Pancreas (tissue), 10 donors: ENCODE measurements around the gene FCHSD1. TPM values are rescaled to one million over a fixed set of nuclear protein-coding genes. Genes with fewer than 3 reads are reported as not detected.

Source experiments
- ATAC-seq, 4 donors: fragments of 200-7000 bp; cut with Tn5 transposase; one replicate each; pipeline versions ENCODE4 v1.8.0 to v1.9.1; 2020; ENCODE audit warnings: mild to moderate bottlenecking in 4 of 4, moderate library complexity in 4 of 4
- DNase-seq, 6 donors: peaks; one replicate each; pipeline ENCODE4 v3.0.0-alpha.2; 2020
- FAIRE-seq: peaks from 2 replicates; lab custom pipeline; 2012; peaks lifted over from hg19 to GRCh38; lab: Jason Lieb, UNC
- H3K27ac ChIP-seq, 4 donors: fragments of 200-600 bp; sonication (generic); 1 replicate in 3 of 4; 2 replicates in 1 of 4; pipeline versions ENCODE4 v1.5.0 to v1.8.0; 2020
- H3K27me3 ChIP-seq, 4 donors: fragments of 200-600 bp; one replicate each; pipeline ENCODE4 v1.8.0; 2021
- H3K36me3 ChIP-seq, 3 donors: fragments of 200-600 bp; sonication (generic) in 1 of 3; one replicate each; pipeline versions ENCODE4 v1.5.0 to v1.8.0; 2020 to 2021
- H3K4me1 ChIP-seq, 3 donors: fragments of 200-600 bp; one replicate each; pipeline ENCODE4 v1.8.0; 2021
- H3K4me3 ChIP-seq, 4 donors: fragments of 200-600 bp; sonication (generic) in 2 of 4; one replicate each; pipeline versions ENCODE4 v1.5.0 to v1.8.0; 2020 to 2021
- H3K9me3 ChIP-seq, 4 donors: fragments of 200-600 bp; one replicate each; pipeline ENCODE4 v1.8.0; 2021
- WGBS, 2 donors: extraction: QIAGEN DNeasy Blood & Tissue Kit; methylation state at CpG; one replicate each; pipeline ENCODE4 v1.1.7; 2013; 5-methylcytosine and 5-hydroxymethylcytosine counted together
- intact Hi-C, 3 donors: fragments of 100-400 bp; cut with DNase I; formaldehyde crosslinking; loops; one replicate each; pipeline versions ENCODE4 v1.11.1 to v1.14.2; 2022
- polyA plus RNA-seq, 2 donors: library from polyadenylated mRNA; stranded (reverse); fragments of 200-250 nt; gene quantifications; one replicate each; pipeline ENCODE4 v1.2.3, GENCODE V29; 2013
- total RNA-seq, 6 donors: library from RNA; stranded (reverse); fragmentation: NEBNext Ultra II Directional in 4 of 6; extraction: Animal tissue kit (Norgen Biotek cat#: 25700) in 4 of 6; gene quantifications; one replicate each; pipeline versions ENCODE4 v1.2.1 to v1.2.4, GENCODE V29; 2021 to 2023
- TF ChIP-seq, protein P1 (sequence below), 4 donors: fragments of 200-600 bp; sonication (generic) in 3 of 4; IDR thresholded peaks; one replicate each; pipeline versions ENCODE4 v1.5.0 to v1.8.0; 2021; ENCODE audit warnings: antibody characterized with exemption in 4 of 4
- donor health status: healthy with polysubstance abuse.
- donor health status: DM: no; HTN: no; CAD: no; lungs with moderate emphysema.
- donor health status: DM: no; HTN: no; CAD: no.
- donor health status: control.
- donor health status: control.
- donor health status: Bipolar disorder and iron deficiency.
- donor health status: DM: yes; HTN: yes; CAD: no.
- donor health status: DM: no; HTN: no; CAD: no.
- donor health status: DM: no; HTN: no; CAD: no.
- donor health status: DM: yes; HTN: yes; CAD: no.

FCHSD1 gene
- total and polyA plus RNA-seq, 8 donors = 4.8 to 22.4 (median 9.1) TPM

- no peak for FAIRE-seq
- H3K36me3 ChIP-seq = no peaks in the 10 kb centered on the region
Measured at GRCh38 chr5:141681695-141682641, 30.8 kb upstream of the FCHSD1 start, which contains the start of gene ARAP3. TSS of gene ARAP3 (minus strand) at chr5:141682230. CDS start at chr5:141680486, 1,744 bp downstream.

DNA sequence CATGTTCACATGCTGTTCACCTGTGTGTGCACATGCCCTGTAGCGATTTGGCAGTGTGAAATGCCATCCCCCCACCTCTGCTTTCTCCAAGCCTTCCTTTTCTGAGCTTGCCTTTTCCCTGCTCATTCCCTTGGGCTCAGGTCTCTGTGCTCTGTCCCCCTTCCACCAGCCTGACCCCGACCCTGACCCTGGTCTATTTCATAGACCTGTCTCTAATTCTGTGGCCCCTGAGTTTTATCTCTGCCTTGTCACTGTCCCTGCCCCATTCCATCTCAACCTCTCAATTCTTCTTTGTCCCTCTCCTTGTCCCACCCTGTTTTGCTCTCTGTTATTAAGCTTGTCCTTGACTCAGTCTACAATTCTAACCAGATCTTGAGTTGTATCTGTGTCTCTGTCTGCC, 30.1 kb upstream of the FCHSD1 start:
- ATAC-seq (no peak), FAIRE-seq (no peak), DNase-seq (no peak)
- intact Hi-C loops = no loop called here
- Histone ChIP-seq H3K4me3 (peak overlapping the region in 2 of 4 donors; percentile 46 to 54), H3K27me3 (no peaks in the 10 kb centered on the region), H3K27ac (peak overlapping the region in 2 of 4 donors; percentile 57 to 68), H3K36me3 (no peaks in the 10 kb centered on the region), H3K4me1 (no peaks in the 10 kb centered on the region), H3K9me3 (no peaks in the 10 kb centered on the region)
- TF ChIP-seq, protein P1, sequence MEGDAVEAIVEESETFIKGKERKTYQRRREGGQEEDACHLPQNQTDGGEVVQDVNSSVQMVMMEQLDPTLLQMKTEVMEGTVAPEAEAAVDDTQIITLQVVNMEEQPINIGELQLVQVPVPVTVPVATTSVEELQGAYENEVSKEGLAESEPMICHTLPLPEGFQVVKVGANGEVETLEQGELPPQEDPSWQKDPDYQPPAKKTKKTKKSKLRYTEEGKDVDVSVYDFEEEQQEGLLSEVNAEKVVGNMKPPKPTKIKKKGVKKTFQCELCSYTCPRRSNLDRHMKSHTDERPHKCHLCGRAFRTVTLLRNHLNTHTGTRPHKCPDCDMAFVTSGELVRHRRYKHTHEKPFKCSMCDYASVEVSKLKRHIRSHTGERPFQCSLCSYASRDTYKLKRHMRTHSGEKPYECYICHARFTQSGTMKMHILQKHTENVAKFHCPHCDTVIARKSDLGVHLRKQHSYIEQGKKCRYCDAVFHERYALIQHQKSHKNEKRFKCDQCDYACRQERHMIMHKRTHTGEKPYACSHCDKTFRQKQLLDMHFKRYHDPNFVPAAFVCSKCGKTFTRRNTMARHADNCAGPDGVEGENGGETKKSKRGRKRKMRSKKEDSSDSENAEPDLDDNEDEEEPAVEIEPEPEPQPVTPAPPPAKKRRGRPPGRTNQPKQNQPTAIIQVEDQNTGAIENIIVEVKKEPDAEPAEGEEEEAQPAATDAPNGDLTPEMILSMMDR (IDR thresholded peaks at IDR 0.05) = no peak
- 86 to 87% methylated on average over 2 of the region's 2 CpGs for WGBS, 2 donors

More at GRCh38 chr5:141681695-141682641, 30.8 kb upstream of the FCHSD1 start, which contains the start of gene ARAP3:
- peak within 1 kb of the TSS in 2 of 4 donors; percentile 46 to 54 for H3K4me3 ChIP-seq
- peak within 1 kb of the TSS in 2 of 4 donors; percentile 57 to 68 for H3K27ac ChIP-seq
- TF ChIP-seq, protein P1 (IDR thresholded peaks at IDR 0.05) = no peak
- no peaks in the 10 kb centered on the region for H3K9me3 ChIP-seq
- peak; percentile 64 to 85 (median 76) for DNase-seq
- 10 to 14% methylated on average over 45 to 77 of the region's 77 CpGs for WGBS, 2 donors
- ATAC-seq = peak; percentile 88 to 94 (median 92)
- H3K27me3 ChIP-seq = no peaks in the 10 kb centered on the region
- intact Hi-C loops = no loop called here
- no peaks in the 10 kb centered on the region for H3K4me1 ChIP-seq

DNA sequence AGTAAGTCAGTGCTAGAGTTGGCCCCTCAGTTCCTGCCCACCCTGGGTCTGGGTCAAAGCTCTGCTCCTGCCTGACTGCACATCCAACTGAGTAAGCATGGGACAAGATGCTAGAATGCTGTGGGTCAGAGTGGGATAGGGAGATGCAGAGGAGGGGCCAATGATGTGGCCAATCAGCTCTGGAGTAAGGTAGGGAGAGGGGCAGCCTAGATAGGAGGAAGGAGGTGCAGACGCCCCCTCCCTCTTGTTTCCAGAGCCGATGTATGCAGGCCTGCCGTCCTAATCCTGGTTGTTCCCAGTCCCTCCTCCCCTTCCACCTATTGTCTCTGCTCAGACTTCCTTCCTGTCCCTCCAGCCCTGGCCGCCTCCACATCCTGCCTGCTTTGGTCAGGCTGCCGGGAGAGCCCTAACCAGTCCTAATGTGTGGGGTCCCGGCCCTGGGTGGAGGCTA, 29.6 kb upstream of the FCHSD1 start:
- no peaks in the 10 kb centered on the region for H3K9me3 ChIP-seq
- WGBS, 2 donors = 75 to 85% methylated on average over 4 to 6 of the region's 6 CpGs
- no peaks in the 10 kb centered on the region for H3K4me1 ChIP-seq
- no peaks in the 10 kb centered on the region for H3K27me3 ChIP-seq
- TF ChIP-seq, protein P1 (IDR thresholded peaks at IDR 0.05) = no peak
- intact Hi-C loops = no loop called here
- H3K27ac ChIP-seq = no peak overlapping the region
- no peaks in the 10 kb centered on the region for H3K36me3 ChIP-seq
- no peak for FAIRE-seq
- peak overlapping the region in 1 of 4 donors; percentile 54 for H3K4me3 ChIP-seq
- DNase-seq = no peak
- no peak for ATAC-seq

- H3K4me1 ChIP-seq = no peaks in the 10 kb centered on the region
- H3K9me3 ChIP-seq = no peaks in the 10 kb centered on the region
- ATAC-seq (no peak), FAIRE-seq (no peak), DNase-seq (peak in 1 of 6 donors; percentile 75)
- TF ChIP-seq, protein P1 (IDR thresholded peaks at IDR 0.05) = no peak
- H3K36me3 ChIP-seq = no peaks in the 10 kb centered on the region
- intact Hi-C loops = no loop called here
- no peak overlapping the region for H3K4me3 ChIP-seq
- no peaks in the 10 kb centered on the region for H3K27me3 ChIP-seq
- H3K27ac ChIP-seq = no peak overlapping the region
- WGBS, 2 donors = 78 to 87% methylated on average over 16 of the region's 16 CpGs
Measured at GRCh38 chr5:141680178-141680577, 29.0 kb upstream of the FCHSD1 start.
